SIG-M5 treated with dmso at 0.1 percent for 504 hours (cell line): ENCODE data around the gene SLC1A7.

ENCODE experiments used
- DNase-seq: peaks from one replicate; lab custom pipeline; 2025; ENCODE audit not compliant: unreplicated experiment; lab: John Stamatoyannopoulos, UW

Gene SLC1A7

DNA sequence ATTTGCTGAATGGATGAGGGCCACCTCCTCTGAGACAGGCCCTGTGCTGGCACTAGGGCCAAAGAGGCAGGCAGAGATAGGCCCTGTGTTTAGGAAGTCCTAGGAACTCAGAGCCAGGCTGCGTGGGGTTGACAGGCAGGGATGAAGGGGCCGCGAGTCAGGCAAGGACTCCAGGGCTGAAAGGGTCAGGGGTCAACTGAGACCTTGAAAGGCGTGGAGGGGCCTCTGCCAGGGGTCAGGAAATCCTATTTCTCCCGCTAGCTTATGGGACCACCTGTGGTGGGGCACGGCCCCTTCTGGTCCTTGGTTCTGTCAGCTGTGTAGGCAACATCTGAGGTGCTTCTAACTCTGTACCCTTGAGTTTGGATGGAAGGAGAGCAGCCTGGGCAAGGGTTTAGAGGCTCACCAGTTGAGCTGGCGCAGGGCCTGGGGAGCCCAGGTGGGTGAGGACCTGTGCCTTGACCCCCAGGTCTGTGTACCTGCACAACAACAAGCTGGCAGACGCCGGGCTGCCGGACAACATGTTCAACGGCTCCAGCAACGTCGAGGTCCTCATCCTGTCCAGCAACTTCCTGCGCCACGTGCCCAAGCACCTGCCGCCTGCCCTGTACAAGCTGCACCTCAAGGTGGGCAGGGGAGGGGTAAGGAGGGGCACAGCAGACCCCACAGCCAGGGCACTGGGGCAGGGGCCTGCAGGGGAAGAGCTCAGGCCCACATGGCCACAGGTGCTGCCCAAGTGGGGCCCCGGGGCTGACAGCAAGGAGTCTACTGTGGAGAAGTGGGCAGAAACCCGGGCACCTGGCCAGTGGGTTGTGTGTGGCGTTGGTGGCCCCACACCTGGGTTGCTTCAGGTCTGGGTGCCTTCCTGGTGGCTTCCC lies 65.5 kb downstream of the SLC1A7 start:
- no peak for DNase-seq

DNA sequence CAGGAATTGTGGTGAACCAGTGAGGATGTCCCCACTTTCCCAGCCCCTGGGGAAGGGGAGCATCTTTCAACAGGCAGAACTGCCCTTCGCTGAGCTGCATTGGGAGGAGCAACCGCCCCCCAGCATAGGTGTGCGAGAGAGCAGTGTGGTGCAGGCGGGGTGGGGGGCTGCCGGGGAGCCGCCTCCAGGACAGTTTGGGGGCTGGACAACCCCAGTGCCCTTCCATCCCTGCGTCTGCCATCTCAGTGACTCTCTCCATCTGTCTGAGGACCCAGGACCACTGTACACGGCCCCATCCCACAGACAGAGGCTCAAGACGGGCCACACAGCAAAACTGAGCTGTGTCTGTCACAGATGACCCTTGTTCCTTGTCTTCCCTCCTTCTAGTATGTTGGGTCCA lies 66.3 kb downstream of the SLC1A7 start:
- no peak for DNase-seq

DNA sequence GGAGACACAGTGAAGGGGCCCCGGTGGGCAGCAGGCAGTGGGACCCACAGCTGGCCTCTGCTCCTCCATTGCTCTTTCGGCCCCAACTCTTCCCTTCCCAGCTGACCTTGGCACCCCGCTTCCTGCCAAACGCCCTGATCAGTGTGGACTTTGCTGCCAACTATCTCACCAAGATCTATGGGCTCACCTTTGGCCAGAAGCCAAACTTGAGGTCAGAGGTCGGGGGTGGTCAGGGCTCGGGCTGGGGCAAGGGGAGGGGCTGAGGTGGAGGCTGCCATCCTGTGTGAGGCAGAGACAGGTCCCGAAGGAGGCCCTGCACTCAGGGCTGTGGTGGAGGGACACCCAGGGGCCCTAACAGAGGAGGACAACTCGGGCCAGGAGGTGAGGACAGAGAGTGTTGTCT lies 66.7 kb downstream of the SLC1A7 start:
- no peak for DNase-seq

DNA sequence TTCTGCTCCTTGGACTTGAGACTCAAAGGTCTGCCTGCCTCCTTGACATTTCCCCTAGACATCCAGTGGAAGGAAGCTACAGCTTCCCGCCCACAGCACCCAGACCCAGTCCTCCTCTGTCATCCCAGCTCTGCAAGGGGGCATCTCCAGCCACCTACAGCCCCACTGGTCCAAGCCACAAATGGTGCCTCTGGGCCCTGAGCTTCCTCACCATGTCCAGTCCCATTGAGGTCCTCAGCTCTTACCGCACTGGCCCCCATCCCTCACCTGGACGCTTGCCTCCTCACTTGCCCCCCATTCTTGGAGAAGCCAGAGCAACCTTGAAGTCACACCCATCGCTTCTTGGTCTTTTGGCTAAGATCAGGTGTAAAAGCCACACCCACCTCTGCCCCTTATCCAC lies 67.2 kb downstream of the SLC1A7 start:
- no peak for DNase-seq

DNA sequence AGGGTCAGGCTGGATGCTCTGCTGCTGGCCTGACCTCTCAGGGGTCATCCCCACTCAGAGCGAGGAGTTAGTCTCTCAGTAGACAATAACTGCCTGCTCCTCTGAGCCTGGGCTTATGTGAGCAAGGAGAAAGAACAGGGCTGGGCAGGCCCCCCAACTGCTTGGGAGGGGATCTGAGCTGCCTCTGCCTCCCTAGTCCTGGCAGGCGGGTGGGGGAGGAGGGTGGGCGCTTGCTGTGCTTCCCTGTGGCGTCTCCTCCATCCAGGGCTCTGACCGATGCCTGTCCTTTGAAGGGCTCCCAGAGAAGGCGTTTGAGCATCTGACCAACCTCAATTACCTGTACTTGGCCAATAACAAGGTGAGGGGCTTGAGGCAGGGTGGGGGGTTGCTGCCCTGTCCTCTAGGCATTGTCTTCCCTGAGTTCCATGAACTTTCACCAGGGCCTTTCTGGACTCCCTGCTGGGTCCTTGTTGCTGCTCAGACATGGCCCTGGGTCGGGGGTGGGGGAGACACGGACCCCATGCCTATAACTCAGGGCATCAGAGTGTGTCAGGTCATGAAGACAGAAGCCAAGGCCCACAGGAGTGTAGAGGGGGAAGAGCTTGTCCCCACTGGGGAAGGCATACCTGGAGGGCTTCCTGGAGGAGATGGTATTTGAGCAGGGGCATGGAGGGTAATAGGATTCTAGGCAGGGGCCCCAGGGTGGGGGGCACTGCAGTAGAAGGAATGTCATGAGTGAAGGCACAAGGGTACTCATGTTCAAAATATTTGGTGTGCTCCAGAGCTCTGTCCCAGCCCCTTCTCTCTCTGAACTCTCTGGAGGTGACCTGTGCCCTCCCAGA lies 67.9 kb downstream of the SLC1A7 start:
- no peak for DNase-seq

DNA sequence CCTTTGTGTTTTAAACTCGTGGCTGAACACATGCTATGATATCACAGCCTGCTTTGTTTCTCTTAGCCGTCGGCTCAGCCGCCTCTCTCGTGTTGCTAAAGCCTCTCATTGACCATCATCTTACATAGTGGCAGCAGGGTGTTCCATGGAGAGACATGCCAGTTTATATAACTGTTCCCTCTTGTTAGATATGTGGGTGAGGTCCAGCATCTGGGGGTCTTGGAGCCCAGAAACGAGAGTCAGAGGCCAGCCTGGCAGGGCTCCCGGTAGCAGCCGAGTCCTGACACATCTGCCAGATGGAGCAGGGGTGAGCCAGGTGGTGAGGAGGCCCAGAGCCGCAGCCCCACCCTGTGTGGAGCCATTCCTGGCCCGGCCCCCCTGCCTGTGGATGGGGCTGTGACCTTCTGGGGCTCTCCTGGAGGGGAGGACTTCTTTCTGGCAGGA lies 68.5 kb downstream of the SLC1A7 start:
- DNase-seq: no peak

DNA sequence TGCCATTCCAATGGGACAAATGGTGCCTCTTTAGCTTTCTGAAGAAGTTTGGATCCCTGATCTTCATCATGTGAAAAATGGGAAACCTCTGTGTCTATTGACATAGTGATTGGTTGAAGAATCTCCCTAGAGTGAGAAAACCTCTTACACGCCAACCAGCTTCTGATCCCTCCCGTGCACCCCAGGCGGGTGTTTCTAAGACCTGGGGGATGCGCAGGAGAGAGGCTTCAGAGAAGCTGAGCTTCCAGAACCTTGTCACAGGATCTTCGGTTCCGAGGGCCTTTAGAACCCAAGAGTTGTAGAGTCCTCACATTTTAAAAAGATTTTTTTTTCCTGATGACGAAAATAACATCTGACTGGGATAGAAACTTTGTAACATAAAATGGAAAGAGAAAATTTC lies 69.2 kb downstream of the SLC1A7 start:
- no peak for DNase-seq

DNA sequence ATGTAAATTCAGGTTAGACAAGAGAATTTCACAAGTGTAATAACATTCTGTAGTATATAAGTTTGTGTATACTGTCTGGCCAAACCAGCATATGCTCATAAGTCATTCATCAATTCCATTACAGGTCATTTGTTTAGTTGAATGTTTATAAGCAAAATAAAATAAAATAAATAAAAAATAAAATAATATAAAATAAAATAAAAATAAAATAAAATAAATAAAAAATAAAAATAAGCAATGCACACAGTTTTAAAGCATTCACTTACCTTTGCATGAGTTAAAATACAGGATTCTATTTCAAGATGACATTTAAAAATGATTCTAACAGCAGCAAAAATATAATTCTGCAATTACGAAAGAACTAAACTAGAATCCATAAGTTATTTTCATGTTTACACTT lies 70.5 kb downstream of the SLC1A7 start:
- DNase-seq: no peak

DNA sequence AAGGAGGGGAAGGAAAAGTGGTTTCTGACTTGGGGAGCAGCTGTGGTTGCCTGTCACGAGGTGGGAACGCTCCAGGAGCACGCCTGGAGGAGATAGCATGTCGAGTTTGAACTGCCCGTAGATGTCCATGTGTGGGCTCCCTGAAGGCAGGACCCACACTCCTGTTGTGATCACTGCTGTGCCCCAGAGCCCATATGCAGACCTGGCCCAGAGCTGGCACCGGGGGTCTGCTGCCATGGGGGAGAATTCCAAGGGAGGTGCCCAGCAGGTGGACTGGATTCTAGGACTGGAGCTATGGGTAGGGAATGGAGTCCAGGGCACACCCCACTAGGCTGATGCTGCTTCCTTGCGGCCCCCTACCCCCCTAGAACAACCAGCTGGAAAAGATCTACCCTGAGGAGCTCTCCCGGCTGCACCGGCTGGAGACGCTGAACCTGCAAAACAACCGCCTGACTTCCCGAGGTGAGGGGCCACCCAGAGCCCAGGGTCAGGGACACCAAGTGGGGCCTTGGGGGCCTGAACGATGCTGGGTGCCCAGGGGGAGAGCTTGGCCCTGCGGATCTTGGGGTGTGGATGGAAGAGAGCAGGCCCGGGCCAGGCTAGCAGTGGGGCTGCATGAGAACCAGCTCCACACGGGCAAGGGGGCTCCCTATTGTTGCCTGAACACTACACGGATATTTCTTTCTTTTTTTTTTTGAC lies 71.1 kb downstream of the SLC1A7 start:
- no peak for DNase-seq

DNA sequence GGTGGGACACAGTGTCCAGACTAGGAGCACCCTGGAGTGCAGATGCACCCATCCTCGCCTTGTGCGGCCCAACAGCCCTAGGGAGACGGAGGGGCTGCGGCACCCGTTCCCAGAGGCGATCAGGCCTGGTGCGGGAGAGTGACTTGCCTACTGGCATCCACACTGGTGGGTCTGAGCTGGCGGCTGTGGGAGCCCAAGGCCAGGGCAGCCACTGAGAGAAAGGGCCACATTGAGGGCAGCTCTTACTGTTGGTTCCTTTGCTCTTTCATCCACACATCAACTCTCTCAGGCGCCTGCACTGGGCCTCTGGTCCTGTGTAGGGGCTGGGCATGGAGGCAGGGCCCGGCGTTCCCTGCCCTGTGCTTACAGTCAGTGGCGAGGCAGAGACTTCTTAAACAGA lies 71.8 kb downstream of the SLC1A7 start:
- no peak for DNase-seq

DNA sequence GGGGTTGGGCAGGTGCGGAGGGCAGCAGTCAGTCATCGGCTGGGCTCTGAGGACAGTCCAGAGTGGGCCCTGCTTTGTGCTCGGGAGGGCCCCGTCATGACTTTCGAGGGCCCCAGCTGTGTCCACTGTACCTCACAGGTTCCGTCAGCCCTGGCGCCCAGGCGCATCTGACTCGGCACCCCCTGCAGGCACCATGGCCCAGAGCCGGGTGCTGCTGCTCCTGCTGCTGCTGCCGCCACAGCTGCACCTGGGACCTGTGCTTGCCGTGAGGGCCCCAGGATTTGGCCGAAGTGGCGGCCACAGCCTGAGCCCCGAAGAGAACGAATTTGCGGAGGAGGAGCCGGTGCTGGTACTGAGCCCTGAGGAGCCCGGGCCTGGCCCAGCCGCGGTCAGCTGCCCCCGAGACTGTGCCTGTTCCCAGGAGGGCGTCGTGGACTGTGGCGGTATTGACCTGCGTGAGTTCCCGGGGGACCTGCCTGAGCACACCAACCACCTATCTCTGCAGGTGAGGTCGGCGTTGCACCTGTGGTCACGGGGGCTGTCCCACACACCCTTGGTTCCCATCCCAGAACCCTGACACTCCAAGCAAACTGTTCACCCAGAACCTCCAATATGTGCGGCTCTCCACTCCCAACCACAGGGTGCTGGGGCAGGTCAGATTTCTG lies 72.6 kb downstream of the SLC1A7 start:
- DNase-seq: no peak

DNA sequence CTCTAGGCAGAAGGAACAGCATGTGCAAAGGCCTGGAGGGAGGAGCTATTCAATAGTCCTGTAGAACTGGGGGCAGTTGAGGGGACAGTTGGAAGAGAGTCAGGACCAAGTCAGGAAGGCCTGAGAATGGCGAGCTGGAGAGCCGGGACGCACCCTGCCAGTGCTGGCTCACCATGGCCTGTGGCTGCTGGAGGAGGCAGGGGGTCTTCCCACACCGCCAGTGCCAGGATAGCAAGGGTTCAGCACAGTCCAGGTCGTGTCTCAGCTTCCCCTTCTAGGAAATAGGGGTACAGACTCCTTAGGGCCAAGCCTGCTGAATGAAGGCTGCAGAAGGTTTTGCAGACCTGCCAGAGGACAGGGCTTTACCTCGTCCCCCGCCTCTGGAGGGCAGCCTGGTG lies 73.2 kb downstream of the SLC1A7 start:
- DNase-seq: no peak

DNA sequence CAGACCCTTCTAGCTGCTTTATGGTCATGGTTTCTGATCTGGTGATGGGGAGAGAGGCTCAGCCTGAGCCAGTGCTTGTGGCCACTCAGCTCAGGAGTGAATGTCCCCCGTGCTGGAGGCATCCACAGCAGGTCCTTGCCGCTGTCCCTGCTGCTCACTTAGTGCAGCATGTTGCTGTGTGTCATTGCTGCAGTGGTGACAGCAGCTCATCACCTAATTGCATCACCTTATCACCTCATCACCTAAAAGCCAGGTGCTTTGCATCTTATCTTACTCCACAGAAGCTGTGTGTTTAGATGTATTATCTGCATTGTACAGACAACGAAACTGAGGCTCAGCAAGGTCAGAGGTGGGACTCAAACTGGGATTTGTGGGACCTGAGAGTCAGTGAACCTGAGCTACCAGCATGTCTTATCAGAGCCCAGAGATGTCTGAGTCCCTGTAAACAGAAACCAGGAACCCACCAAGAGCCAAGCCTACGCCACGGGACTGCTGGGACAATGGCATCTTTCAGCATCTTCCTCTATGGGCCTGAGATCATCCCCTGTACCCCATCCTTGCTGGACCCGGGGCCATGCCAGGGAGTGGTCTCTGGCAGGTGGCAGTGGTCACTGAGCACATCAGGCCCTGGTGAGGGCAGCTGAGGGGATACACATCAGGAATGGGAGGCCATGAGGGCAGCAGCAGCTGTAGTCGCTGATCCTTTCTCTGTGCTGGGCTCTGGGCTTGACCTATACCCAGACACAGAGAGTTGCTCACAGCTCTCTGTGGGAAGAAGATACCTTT lies 73.9 kb downstream of the SLC1A7 start:
- no peak for DNase-seq

DNA sequence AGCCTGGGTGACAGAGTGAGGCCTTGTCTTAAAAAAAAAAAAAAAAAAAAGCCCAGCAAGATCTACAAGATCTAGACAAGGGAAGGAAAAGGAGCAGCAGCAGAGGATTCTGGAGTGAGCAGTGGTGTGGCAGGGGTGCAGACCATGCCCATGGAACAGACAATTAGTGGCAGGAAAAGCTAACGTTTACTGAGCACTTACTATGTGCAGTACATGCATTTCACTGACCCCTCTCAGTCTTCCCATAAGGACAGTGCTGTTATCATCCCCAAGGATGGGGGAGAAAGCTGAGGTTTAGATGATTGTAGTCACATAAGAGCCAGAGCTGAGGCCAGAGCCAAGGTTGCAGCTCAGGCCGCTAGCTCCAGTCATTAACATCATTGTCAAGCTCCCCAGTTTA lies 74.6 kb downstream of the SLC1A7 start:
- no peak for DNase-seq

DNA sequence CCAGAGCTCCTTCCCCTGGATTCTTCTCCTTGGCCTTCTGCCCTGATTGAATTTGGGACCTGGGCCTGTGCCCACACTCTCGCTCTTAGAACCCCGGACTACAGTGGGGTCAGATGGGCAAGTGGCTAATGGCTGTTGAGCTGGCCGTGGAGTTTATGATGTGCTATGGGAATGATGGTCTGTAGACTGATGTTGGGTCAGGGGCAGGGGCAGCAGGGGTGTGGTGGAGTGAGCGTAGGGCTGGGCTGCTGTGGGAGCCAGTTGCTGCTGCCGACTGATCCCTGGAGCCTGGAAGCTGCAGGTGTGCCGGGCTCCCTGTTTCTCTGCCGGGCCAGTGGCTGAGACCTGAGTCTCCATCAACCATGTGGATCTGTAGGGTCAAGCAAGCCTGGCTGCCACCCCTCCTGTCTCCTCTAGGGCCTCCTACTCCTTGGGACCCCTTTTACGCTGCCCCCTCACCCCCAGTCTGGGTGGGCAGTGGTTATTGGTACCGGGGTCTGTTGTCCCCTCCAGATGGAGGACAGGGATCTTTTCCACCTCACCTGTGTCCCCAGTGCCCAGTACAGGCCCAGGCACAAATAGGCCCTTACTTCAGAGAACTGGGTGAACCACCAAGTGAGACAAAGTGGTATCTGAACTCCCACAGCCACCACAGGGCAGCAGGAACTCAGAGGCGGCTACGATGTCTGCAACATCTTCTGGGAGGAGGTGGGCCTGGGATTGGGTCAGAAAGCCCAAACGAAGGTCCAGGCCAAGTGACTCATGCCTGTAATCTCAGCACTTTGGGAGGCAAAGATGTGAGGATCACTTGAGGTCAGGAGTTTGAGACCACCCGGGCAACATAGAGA lies 75.3 kb downstream of the SLC1A7 start:
- no peak for DNase-seq

DNA sequence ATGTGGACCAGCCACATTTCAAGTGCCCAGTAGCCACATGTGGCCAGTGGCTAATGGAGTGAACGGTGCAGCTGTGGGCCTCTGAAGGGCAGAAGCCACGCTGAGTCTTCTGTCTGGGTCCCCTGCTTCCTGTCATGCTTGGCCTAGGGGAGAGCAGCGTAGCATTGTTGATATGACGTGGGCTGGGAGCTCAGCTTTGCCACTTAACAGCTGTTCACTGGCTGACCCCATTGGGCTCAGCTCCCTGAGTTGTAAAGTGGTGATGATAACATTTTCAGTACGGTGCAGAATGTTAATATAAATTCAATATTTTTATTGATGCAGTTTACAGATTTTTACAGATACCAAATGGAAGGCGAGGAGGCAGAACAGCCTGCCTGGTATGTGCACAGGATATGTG lies 76.0 kb downstream of the SLC1A7 start:
- DNase-seq: no peak

DNA sequence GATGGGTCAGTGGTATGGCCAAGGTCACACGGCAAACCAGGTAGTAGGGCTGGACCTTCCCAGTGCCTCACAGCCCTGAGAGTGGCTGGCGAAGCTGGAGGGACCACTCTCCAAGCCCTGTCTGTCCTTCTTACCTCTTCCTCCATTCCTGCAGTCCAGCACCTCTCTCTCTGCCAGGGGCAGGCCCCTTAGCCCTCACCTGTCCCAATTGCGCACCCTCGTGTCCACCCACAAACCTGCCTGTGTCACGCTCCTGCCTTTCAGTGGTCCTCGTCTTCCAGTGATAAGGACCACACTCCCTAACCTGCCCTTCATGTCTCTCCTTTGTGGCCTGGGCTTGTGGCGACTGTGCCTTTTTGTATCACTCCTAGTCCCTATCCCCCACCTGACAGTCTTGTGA lies 77.0 kb downstream of the SLC1A7 start:
- no peak for DNase-seq

DNA sequence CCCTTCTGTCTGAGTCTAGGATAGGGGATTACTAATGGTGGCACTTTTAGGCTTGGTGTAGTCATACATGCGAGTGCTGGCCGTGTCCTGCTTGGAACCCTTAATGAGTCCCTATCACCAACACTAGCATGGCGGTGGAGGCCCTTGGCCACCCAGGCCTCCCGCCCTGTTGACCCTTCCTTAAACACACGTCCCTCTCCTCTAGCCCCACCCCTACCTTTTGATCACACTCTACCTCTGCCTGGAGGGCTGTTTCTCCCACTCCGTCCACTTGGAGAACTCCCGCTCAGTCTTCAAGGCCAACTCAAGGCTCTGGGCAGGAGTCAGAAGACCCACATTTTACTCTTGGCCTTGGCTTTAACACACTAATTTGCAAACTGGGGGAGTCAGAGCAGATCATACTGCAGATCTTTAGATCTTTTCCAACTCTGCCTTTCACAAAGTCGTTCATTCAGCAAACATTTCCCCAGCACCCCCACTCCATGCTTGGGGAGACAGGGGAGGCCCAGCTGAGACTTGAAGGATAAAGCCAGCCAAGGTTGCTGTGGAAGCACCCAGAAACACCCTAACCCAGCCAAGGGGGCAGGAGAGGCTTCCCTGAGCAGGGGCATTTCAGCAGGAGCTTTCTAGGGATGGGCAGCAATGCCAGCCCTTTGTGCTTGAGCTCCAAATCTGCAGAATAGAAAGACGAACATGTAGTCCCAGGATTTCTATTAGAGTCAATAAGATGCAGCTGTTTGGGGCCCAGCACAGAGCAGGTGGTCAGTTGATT lies 78.5 kb downstream of the SLC1A7 start:
- DNase-seq: no peak
